ENCODE measurements around the gene LTC4S. TPM values are rescaled to one million over a fixed set of nuclear protein-coding genes. Genes with fewer than 3 reads are reported as not detected.

Gene LTC4S
- total RNA-seq, 1 donor from 2014 or later, result 7.1 TPM

DNA sequence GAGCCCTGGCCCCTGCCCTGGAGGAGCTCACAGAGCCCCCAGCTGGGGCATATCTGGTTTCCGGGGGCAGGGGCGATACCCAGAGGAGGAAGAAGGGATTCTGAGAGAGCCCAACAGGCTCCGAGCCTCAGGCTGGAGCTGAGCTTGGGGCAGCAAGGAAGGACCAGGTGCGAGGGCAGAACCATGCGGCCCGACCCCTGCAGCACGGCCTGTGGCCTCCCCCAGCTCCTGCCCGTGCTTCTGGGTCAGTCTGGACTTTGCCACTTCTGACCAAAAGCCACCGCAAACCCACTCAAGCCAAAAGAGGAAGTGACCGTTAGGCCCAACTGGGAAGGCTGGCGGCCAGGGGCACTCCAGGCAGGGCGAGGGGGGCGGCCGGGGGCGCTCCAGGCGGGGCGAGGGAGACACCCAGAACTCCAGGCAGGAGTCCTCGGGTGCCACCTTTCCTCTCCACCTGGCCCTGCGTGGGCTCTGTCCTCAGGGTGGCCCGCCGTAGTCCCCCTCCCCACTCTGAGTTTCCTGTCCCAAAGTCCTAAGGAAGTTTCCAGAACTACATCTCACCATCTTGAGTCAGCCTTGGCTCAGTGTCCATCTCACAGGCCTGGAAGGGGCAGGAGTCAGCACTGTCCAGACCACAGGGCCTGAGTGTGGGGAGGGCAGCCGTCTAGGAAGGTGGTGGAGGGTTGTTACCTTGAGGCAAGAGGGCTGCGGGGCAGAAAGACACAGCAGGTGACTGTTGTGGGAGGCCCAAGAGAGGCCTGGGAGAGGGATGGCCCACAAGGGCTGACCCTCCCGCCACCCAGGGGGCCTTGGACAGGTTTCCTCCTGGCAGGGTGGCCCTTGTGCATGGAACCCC, 946 bp upstream of the LTC4S start:
- intact Hi-C loops (cut with micrococcal nuclease), result no loop called here
- ATAC-seq (peak; percentile 0), DNase-seq (peak; percentile 54)

- no peak for DNase-seq
- ATAC-seq, result no peak
- intact Hi-C loops (cut with micrococcal nuclease), result no loop called here
Measured at GRCh38 chr5:179794171-179794570, 385 bp downstream of the LTC4S start.

DNA sequence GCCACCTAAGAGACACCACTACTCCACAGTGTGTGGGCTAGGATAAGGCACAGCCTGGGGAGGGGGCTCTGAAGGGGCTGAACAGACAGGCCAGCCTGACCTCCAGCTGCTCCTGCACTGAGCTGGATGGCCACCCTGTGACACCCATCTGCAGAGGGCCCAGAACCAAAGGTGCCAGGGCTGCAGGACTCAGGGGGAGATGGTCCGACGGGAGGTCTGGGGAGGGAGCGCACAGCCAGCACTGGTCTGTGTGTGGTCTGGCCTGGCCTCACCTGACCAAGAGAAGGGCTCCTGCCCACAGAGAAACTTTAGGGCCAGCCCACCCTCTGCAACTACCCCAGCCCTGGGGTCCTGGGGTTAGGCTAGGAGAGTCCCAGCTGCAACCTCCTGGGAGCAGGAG, 789 bp downstream of the LTC4S start:
- intact Hi-C loops (cut with micrococcal nuclease), result no loop called here
- DNase-seq, result peak; percentile 26

GRCh38 chr5:179795049-179795862, 1.5 kb downstream of the LTC4S start:
- DNase-seq, result peak; percentile 42
- intact Hi-C loops (cut with micrococcal nuclease), result no loop called here

More for the DNA sequence above, 789 bp downstream of the LTC4S start:
- no peak for ATAC-seq

DNA sequence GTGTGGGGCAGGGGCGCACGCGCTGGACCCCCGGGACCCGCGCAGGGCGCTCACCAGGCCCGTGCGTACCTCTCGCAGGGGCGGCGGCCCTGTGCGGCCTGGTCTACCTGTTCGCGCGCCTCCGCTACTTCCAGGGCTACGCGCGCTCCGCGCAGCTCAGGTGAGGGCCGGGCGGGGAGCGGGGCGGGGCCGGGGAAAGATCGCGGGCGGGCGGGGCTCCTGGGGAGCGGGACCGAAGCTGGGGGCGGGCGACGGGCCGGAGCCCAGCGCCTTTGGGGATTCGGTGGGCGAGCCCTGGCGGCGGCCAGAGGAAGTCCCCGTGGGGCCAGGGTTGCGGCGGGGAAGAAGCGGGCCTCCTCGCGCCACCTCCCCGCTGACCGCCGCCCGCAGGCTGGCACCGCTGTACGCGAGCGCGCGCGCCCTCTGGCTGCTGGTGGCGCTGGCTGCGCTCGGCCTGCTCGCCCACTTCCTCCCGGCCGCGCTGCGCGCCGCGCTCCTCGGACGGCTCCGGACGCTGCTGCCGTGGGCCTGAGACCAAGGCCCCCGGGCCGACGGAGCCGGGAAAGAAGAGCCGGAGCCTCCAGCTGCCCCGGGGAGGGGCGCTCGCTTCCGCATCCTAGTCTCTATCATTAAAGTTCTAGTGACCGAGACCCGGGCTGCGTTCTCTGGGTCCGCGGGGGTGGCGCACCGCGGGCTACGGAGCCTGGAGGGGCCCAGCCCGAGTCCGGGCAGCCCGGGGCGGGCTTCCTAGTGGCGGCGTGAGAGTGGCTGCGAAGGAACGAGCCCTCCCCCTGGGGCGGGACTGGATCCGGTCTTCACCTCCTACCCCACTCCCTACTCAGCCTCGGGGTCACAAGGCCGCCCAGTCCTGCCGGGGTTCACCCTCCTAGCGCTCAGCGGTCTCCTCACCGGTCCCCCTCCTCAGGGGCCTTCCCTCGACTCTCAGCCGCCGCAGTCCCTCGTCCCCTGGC, 2.4 kb downstream of the LTC4S start:
- DNase-seq (peak; percentile 92), ATAC-seq (peak; percentile 77)
- intact Hi-C loops (cut with micrococcal nuclease), result no loop called here

More at GRCh38 chr5:179795049-179795862, 1.5 kb downstream of the LTC4S start:
- ATAC-seq, result peak; percentile 1

DNA sequence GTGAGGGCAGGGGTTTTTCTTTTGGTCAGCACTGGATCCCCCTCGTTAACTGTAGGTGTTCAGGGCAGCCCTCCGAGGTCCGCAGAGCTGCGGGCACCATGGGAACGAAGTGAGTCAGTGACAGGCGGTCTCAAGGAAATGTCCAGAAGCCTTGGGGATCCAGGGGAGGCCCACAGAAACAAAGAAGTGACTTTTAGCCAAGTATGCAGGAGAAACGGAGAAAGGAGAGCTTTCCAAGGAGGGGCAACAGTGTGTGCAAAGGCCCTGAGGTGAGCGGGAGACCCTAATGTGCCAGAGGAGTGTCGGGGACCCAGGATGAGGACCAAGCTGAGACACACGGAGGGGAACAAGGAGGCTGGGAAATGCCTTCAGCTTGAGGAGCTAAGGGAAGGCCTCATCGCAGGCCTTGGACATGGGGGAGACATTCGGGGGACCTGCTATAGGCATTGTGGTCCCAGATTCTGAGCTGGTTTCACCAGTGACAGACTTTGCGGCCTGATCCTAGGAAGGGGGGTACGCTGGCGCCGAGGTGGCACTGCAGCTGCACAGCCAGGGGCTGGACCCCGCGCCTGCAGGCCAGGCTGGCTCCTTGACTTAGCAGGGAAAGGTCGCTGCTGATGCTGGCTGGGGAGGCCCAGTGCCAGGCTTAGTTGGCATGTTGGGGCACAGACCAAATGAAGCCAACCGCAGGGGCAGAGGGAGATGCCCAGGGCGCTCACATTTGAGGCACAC, 3.3 kb downstream of the LTC4S start:
- DNase-seq (peak; percentile 45), ATAC-seq (no peak)
- intact Hi-C loops (cut with micrococcal nuclease), result no loop called here

DNA sequence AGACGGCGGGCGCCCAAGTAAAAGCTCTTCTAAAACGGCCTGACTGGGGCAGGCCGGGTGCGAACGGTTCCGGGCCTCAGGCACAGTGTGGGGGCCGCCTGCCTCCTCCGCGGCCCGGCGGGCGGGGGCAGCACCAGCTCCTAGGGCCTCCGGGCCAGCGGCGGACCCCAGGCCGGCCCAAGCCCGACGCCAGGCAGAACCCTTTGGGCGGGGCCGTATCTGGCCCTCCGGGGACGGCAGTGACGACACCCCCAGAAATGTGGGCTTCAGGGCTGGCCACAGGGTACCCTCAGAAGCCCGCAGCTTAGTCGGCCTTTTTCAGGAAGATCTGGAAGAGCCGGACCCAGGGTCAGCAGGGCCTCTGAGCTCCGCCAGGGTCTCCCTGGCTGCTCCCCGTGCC, 4.0 kb downstream of the LTC4S start:
- ATAC-seq (no peak), DNase-seq (no peak)
- intact Hi-C loops (cut with micrococcal nuclease), result no loop called here

- intact Hi-C loops (cut with micrococcal nuclease), result no loop called here
- DNase-seq (no peak), ATAC-seq (no peak)
Measured at GRCh38 chr5:179798144-179798770, 4.5 kb downstream of the LTC4S start.

DNA sequence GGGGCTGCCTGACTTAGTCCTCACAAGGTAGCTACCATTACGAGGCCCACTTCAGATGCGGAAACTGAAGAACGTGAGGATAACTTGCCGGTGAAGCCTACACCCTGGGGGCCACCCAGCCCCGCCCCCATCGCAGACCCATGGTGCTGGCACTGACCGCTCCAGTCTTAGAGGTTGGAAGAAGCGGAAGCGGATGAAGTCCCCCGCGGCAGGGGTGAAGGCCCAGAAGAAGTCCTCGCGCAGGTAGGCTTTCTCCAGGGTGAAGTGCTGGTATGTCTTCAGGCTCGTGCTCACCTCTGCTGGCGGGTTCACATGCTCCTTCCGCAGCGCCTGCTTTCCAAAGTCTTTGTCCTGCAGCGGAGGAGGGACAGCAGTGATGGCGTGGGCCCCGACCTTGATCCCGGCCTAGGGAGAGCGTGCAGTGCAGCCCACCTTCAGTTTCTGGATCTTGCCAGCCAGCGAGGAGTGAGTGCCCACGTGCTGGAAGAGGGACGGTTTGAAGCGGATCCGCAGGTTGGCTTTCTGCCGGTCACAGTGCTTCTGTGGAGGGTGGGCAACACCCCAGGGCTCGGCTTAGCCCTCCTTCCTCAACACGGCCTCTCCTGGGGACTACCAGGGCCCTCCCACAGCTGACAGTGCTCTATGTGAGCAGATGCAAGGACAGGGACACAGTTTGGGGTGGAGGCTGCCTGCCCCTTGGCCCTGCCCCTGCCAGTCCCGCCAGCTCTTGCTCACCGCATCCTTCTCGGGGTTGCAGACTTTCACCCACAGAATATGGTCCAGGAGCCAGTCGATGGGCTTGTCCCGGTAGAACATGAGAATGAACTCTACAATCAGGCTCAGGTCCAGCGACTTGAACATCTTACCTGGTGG, 5.2 kb downstream of the LTC4S start:
- ATAC-seq (no peak), DNase-seq (no peak)
- intact Hi-C loops (cut with micrococcal nuclease), result no loop called here

GRCh38 chr5:179799644-179799973, 5.8 kb downstream of the LTC4S start:
- intact Hi-C loops (cut with micrococcal nuclease), result no loop called here
- ATAC-seq (no peak), DNase-seq (no peak)

- ATAC-seq, result no peak
- intact Hi-C loops (cut with micrococcal nuclease), result no loop called here
- DNase-seq, result no peak
Measured at GRCh38 chr5:179800071-179800695, 6.4 kb downstream of the LTC4S start.

DNA sequence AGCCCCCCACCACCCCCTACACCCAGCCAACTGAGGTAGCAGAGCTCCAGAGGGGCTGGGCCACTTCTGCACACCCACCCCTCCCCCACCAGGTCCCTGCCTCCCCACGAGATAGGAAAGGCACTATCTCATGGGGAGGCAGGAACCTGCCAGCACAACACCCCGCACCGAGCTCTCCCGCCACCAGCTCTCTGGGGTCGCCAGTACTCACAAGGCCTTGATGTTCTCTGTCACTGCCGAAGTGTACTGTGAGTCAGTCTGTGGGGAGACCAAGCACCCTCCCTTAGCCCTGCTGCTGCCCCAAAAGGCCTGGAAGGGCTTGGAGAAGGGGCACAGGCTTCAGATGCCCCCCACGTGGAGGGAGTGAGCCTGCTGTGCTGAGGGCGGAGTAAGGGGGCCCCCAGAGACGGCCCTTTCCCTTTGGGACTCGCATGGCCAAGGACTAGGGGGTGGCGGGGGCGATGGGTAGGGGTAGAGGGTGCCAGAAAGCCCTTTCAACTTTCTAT, 7.0 kb downstream of the LTC4S start:
- intact Hi-C loops (cut with micrococcal nuclease), result no loop called here
- no peak for ATAC-seq
- no peak for DNase-seq

- DNase-seq (peak; percentile 85), ATAC-seq (peak; percentile 22)
- intact Hi-C loops (cut with micrococcal nuclease), result no loop called here
Measured at GRCh38 chr5:179801304-179802206, 7.8 kb downstream of the LTC4S start.

- ATAC-seq, result no peak
- intact Hi-C loops (cut with micrococcal nuclease), result no loop called here
- DNase-seq, result peak; percentile 58
Measured at GRCh38 chr5:179802207-179802883, 8.6 kb downstream of the LTC4S start.

GRCh38 chr5:179802950-179803562, 9.3 kb downstream of the LTC4S start:
- intact Hi-C loops (cut with micrococcal nuclease), result no loop called here
- no peak for DNase-seq

More at GRCh38 chr5:179802950-179803562, 9.3 kb downstream of the LTC4S start:
- ATAC-seq, result no peak

All from left ventricle myocardium superior (tissue), 1 donor.